Mesothelial cell of epicardium (in vitro differentiated cells): ENCODE measurements around the gene CAMKMT. TPM values are rescaled to one million over a fixed set of nuclear protein-coding genes. Genes with fewer than 3 reads are reported as not detected.

Experiments used
- DNase-seq, 2 experiments: peaks; one replicate each; pipeline ENCODE4 v3.0.0; 2021; ENCODE audit warnings: low spot score in 2 of 2; ENCODE audit not compliant: unreplicated experiment in 2 of 2
- H3K27ac Mint-ChIP-seq: 2 replicates; pipeline ENCODE4 v1.8.0; 2021; ENCODE audit warnings: mixed read lengths
- H3K27me3 Mint-ChIP-seq: 2 replicates; pipeline ENCODE4 v1.8.0; 2021; ENCODE audit warnings: low read depth, mixed read lengths
- H3K36me3 Mint-ChIP-seq: 2 replicates; pipeline ENCODE4 v1.8.0; 2021; ENCODE audit warnings: mixed read lengths
- H3K4me1 Mint-ChIP-seq: 2 replicates; pipeline ENCODE4 v1.8.0; 2021; ENCODE audit warnings: mixed read lengths
- H3K4me3 Mint-ChIP-seq: 2 replicates; pipeline ENCODE4 v1.8.0; 2021; ENCODE audit warnings: mild to moderate bottlenecking, moderate library complexity, mixed read lengths
- H3K9me3 Mint-ChIP-seq: 2 replicates; pipeline ENCODE4 v1.8.0; 2021; ENCODE audit warnings: mixed read lengths
- total RNA-seq: library from RNA; stranded (reverse); gene quantifications from 3 replicates; pipeline ENCODE4 v1.2.1, GENCODE V29; 2021
- TF ChIP-seq, protein P1 (sequence below): fragments of 200-600 bp; sonication (generic); IDR thresholded peaks from one replicate; pipeline ENCODE4 v1.5.0; 2021; ENCODE audit warnings: antibody characterized with exemption; ENCODE audit not compliant: unreplicated experiment

The CAMKMT gene
- total RNA-seq, 1 donor from 2014 or later, result 8.3 TPM

- TF ChIP-seq, protein P1, sequence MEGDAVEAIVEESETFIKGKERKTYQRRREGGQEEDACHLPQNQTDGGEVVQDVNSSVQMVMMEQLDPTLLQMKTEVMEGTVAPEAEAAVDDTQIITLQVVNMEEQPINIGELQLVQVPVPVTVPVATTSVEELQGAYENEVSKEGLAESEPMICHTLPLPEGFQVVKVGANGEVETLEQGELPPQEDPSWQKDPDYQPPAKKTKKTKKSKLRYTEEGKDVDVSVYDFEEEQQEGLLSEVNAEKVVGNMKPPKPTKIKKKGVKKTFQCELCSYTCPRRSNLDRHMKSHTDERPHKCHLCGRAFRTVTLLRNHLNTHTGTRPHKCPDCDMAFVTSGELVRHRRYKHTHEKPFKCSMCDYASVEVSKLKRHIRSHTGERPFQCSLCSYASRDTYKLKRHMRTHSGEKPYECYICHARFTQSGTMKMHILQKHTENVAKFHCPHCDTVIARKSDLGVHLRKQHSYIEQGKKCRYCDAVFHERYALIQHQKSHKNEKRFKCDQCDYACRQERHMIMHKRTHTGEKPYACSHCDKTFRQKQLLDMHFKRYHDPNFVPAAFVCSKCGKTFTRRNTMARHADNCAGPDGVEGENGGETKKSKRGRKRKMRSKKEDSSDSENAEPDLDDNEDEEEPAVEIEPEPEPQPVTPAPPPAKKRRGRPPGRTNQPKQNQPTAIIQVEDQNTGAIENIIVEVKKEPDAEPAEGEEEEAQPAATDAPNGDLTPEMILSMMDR, result no peak
- Mint-ChIP-seq H3K4me1 (no peaks in the 10 kb centered on the region), H3K36me3 (no peaks in the 10 kb centered on the region), H3K9me3 (no peaks in the 10 kb centered on the region), H3K27me3 (peaks cover 45% of the 10 kb centered on the region), H3K4me3 (no peak overlapping the region), H3K27ac (no peak overlapping the region)
- DNase-seq, result no peak
These were observed 398.1 kb downstream of the CAMKMT start for GRCh38 chr2:44759823-44760222.

DNA sequence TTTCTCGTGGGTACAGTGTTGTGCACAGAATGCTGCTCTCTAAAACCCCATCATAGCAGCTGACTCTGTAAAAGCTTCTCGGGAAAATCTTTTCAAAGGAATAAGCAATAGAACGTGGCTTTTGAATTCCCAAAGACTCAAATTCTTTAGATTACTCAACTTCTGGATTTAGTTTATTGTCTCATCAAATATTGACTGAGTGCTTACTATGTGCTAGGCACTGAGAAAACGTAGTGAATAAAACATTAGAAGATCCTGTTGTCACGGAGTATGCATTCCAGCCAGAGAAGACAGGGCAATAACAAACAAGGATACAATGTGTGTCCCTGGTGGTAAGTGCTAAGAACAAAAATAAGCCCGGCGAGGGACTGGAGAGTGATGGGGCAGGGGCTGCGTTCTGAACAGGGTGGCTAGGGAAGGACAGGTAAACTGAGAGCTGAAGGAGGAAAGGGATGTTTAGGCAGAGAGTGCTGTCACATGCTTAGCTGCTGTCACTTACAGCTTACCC lies 401.6 kb downstream of the CAMKMT start:
- no peak for DNase-seq
- TF ChIP-seq, protein P1, result no peak
- no peak overlapping the region for H3K4me3 Mint-ChIP-seq
- H3K4me1 Mint-ChIP-seq, result no peaks in the 10 kb centered on the region
- H3K27me3 Mint-ChIP-seq, result peaks cover 78% of the 10 kb centered on the region
- H3K9me3 Mint-ChIP-seq, result no peaks in the 10 kb centered on the region
- H3K27ac Mint-ChIP-seq, result no peak overlapping the region
- H3K36me3 Mint-ChIP-seq, result no peaks in the 10 kb centered on the region

GRCh38 chr2:44766220-44766619 lies 404.5 kb downstream of the CAMKMT start:
- no peak overlapping the region for H3K4me3 Mint-ChIP-seq
- H3K36me3 Mint-ChIP-seq, result no peaks in the 10 kb centered on the region
- no peak for DNase-seq
- peaks cover 4% of the 10 kb centered on the region for H3K4me1 Mint-ChIP-seq
- TF ChIP-seq, protein P1, result no peak
- H3K9me3 Mint-ChIP-seq, result no peaks in the 10 kb centered on the region
- H3K27me3 Mint-ChIP-seq, result peaks cover 90% of the 10 kb centered on the region
- no peak overlapping the region for H3K27ac Mint-ChIP-seq

DNA sequence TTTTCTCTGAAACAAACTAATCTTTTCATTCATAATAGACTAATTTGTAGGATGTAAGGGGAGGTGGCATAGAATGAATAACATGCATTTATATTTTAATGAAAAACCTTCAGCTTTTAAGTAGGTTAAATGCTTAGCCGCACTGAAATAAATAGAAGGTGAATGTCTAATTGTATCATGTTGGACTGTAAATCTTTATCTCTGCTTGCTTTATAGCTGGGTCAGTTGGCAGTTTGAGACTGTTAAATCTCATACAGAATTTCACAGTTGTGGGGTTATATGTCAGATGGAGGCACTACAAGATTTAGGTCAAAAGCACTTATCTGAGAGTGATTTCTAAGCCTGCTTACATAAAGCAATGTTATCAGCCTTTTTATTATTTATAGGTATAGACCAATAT lies 405.0 kb downstream of the CAMKMT start:
- H3K27ac Mint-ChIP-seq, result no peak overlapping the region
- H3K4me1 Mint-ChIP-seq, result peaks cover 4% of the 10 kb centered on the region
- TF ChIP-seq, protein P1, result no peak
- H3K27me3 Mint-ChIP-seq, result peaks cover 90% of the 10 kb centered on the region
- DNase-seq, result no peak
- H3K9me3 Mint-ChIP-seq, result no peaks in the 10 kb centered on the region
- H3K4me3 Mint-ChIP-seq, result no peak overlapping the region
- no peaks in the 10 kb centered on the region for H3K36me3 Mint-ChIP-seq

- H3K4me1 Mint-ChIP-seq, result peaks cover 4% of the 10 kb centered on the region
- no peaks in the 10 kb centered on the region for H3K36me3 Mint-ChIP-seq
- TF ChIP-seq, protein P1, result no peak
- H3K27me3 Mint-ChIP-seq, result peaks cover 93% of the 10 kb centered on the region
- H3K27ac Mint-ChIP-seq, result no peak overlapping the region
- no peak overlapping the region for H3K4me3 Mint-ChIP-seq
- no peaks in the 10 kb centered on the region for H3K9me3 Mint-ChIP-seq
- no peak for DNase-seq
These were observed 405.9 kb downstream of the CAMKMT start for GRCh38 chr2:44767691-44768090.
